ENCODE data around the gene GRM7.

The GRM7 gene

GRCh38 chr3:7382293-7383010 is 521.5 kb downstream of the GRM7 start:
- TF ChIP-seq SIN3A (IDR thresholded peaks at IDR 0.05; ENCODE audit: borderline replicate concordance, insufficient read depth, low read length) (no peak), REST (IDR thresholded peaks at IDR 0.05; ENCODE audit: insufficient read depth in 1 of 2, low read depth in 2 of 2, low read length in 2 of 2) (no peak), TAF1 (IDR thresholded peaks at IDR 0.05; ENCODE audit: borderline replicate concordance, insufficient read depth, low read length) (no peak), FOXP2 (optimal IDR thresholded peaks at IDR 0.05; ENCODE audit: borderline replicate concordance, extremely low read depth, extremely low read length, insufficient read depth) (no peak), POLR2AphosphoS5 (IDR thresholded peaks at IDR 0.05; ENCODE audit: low read depth, low read length) (no peak)

DNA sequence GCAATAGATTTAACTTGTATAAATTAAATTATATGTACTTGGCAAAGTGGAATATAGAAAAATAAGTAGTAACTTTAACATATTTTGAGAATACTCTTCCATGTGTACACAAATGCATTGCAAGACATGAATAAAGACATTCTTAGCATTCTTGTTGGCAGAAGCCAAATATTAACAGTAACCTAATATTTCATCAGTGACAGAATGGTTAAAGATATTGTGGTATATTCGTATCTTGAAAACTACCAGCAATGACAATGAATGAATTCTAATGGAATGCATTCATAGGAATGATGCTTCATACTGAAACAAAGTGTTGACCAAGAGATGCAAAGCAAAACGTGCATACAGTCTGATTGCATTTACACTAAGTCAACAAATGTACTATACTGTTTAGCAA is 524.7 kb downstream of the GRM7 start:
- TF ChIP-seq SIN3A (IDR thresholded peaks at IDR 0.05; ENCODE audit: borderline replicate concordance, insufficient read depth, low read length) (no peak), POLR2AphosphoS5 (IDR thresholded peaks at IDR 0.05; ENCODE audit: low read depth, low read length) (no peak), TAF1 (IDR thresholded peaks at IDR 0.05; ENCODE audit: borderline replicate concordance, insufficient read depth, low read length) (no peak), REST (IDR thresholded peaks at IDR 0.05; ENCODE audit: insufficient read depth in 1 of 2, low read depth in 2 of 2, low read length in 2 of 2) (no peak), FOXP2 (optimal IDR thresholded peaks at IDR 0.05; ENCODE audit: borderline replicate concordance, extremely low read depth, extremely low read length, insufficient read depth) (no peak)

- no peak for TF ChIP-seq SIN3A (IDR thresholded peaks at IDR 0.05; ENCODE audit: borderline replicate concordance, insufficient read depth, low read length)
- TF ChIP-seq POLR2AphosphoS5 (IDR thresholded peaks at IDR 0.05; ENCODE audit: low read depth, low read length) = no peak
- TF ChIP-seq FOXP2 (optimal IDR thresholded peaks at IDR 0.05; ENCODE audit: borderline replicate concordance, extremely low read depth, extremely low read length, insufficient read depth) = no peak
- TF ChIP-seq TAF1 (IDR thresholded peaks at IDR 0.05; ENCODE audit: borderline replicate concordance, insufficient read depth, low read length) = no peak
- no peak for TF ChIP-seq REST (IDR thresholded peaks at IDR 0.05; ENCODE audit: insufficient read depth in 1 of 2, low read depth in 2 of 2, low read length in 2 of 2)
Measured at GRCh38 chr3:7388026-7388425, 527.1 kb downstream of the GRM7 start.

DNA sequence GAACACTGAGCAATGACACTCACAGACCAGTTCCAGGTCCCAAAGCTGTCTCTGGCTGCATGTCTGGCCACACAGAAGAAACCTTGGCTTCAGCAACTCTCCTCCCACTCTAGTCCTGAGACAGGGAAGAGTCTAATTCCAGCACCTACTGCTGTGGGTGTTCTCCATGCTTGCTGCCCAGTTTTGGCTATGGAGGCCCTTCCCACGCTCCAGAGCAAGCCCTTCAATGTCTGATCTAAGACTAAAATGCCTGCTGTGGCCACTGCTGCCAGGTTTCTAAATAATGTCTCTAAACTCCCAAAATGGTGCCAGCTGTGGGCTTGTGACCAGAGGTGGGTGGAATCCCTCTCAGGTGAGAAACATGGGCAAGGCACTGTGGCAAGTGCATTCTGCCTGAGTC is 531.3 kb downstream of the GRM7 start:
- TF ChIP-seq FOXP2 (optimal IDR thresholded peaks at IDR 0.05; ENCODE audit: borderline replicate concordance, extremely low read depth, extremely low read length, insufficient read depth) = no peak
- no peak for TF ChIP-seq POLR2AphosphoS5 (IDR thresholded peaks at IDR 0.05; ENCODE audit: low read depth, low read length)
- TF ChIP-seq REST (IDR thresholded peaks at IDR 0.05; ENCODE audit: insufficient read depth in 1 of 2, low read depth in 2 of 2, low read length in 2 of 2) = no peak
- no peak for TF ChIP-seq TAF1 (IDR thresholded peaks at IDR 0.05; ENCODE audit: borderline replicate concordance, insufficient read depth, low read length)
- TF ChIP-seq SIN3A (IDR thresholded peaks at IDR 0.05; ENCODE audit: borderline replicate concordance, insufficient read depth, low read length) = no peak

Measured in PFSK-1 (cell line).